Measurements from ENCODE around the gene PDE6C.
"Not testable (repeated sequence)": the region's sequence is repeated elsewhere in the genome, so short reads cannot be mapped to it uniquely, and the experiment has no call there.

The PDE6C gene

DNA sequence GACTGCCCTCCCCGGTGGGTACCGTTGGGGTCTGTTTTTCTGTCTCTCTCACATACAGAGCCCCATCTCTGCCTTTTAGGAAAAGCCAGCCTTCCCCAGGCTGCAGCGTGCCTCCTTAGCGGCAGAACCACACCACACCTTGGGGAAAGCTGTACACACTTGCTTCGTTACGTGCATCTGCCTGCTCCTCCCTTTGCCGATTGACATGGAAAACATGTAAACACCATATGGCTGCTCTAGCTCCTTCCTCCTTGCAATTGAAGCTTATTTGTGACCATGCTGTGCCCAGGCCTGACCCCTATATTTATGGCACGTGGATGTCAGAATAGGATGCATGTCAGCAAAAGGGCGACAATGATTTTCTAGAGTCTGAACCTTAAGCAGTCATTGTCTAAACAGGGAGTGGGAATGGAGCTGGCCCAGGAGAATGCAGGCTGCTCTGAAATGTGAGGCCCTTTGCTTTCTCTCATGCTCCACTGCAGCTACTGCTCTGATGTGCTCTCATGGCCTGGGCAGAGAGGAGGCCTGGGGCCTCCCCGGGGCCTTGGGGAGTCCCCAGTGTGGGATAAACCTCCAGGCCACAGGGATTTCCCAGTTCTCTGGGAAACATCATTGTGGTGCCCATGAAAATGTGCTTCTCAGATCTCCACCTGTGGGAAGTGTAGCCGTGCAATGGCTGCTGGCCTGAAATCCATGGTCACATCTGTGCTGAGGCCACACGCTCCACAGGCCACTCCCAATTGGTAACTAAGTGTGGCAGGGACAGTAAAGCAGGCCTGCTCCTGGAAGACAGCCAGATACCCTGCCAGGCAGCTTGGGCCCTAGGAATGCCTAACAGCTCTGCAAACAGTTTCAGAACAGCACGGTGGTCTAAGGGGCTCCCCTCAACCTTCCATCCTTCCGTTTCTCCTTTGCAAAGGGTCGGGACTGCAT lies 18.6 kb downstream of the PDE6C start:
- no peak for DNase-seq (ENCODE audit: low read depth in 2 of 2)

DNA sequence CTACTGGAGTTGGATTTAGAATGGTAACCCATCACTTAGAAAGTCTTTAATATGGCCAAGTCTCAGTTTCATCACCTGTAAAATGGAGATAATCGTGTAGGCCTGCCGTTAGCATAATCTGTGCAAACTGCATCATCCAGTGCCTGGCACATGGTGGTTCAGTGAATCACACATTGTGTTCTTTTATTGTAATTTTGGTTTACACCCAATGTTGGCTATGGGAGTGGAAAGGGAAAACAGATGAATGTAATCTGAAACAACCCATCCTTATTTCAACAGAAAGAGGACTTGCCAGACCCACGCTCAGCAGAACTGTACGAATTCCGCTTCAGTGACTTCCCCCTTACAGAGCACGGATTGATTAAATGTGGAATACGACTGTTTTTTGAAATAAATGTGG lies 27.5 kb downstream of the PDE6C start:
- no peak for DNase-seq (ENCODE audit: low read depth in 2 of 2)

DNA sequence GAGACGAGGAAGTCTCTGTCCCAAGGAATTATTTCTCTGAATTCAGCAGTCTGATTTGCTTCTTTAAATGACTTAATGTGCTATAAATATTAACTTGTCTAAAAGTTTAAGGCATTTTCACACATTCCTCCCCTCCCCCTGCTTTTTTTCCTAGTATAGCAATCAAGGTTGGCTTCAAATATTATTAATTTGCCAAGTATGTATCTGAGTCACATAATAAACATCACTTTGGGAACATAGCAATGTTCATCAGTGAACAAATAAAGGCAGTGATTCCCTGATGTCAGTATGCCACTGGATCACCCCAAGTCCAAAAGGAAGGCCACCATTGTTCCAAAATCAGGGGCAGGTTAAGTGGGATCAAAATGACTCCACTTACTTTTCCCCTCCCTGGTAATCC lies 40.5 kb downstream of the PDE6C start:
- no peak for DNase-seq (ENCODE audit: low read depth in 2 of 2)

DNA sequence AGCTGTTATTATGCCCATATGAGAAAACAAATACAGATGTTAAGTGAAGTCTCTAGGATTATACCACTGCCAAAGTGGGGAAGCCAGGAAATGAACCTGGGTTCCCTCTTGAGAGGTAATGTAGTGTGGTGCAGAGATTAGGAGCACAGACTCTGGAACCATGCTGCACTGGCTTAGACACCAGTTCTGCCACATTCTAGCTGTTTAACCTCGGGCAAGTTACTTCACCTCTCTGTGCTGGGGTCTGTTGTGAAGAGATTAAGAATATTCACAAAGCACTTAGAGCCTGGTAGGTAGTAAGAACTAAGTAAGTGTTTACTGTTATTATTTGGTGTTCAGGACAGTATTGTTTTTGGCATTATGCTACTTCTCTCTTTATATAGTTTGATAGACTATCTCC lies 41.9 kb downstream of the PDE6C start:
- DNase-seq (ENCODE audit: low read depth in 2 of 2): no peak

DNA sequence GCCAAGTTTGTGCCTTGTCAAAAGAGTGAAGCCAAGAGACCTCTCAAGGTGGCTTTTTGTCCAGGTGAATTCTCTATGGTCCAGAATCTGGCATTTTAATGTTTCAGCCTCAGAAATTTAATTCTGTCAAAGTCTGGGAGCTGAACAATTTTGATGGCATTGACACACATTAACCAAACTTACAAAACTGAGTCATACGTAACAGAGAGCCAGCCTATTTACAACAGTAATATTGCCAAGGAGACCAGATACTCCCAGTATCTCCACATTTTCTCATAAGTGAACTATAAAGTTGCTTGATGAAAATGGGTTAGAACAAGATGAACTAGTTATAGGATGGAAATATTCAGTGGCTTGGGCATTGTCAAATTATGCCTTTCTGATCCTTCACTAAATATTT lies 43.8 kb downstream of the PDE6C start:
- DNase-seq (ENCODE audit: low read depth in 2 of 2): no peak

DNA sequence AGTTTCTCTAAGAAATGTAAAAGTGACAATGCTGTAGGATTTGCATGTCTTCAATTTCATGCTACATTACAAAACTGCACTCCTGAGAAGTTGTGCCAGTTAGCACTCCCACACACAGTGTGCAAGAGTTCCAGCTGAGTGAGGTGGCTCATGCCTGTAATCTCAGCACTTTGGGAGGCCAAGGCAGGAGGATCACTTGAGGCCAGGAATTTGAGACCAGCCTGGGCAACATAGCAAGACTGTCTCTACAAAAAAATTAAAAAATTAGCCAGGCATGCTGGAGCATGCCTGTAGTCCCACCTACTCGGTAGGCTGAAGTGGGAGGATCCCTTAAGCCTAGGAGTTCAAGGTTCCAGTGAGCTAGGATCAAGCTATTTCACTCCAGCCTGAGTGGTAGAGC lies 45.4 kb downstream of the PDE6C start:
- no peak for DNase-seq (ENCODE audit: low read depth in 2 of 2)

DNA sequence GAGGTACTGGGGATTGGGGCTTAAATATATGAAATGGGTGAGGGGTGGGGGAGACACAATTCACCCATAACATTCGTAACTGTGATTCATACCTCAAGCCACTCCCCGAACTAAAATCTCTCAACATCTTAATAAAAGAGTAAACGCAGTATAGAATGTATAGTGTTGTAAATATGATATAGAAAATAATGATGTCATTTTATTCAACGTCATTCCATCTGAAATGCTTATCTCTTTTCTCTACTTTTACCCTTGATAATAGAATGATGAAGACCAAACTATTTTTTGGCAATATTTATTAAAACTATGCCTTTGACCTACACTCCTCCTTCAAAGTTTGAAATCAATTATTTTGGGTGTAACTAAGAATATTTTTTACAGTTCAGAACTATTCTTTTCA lies 53.7 kb downstream of the PDE6C start:
- no peak for DNase-seq (ENCODE audit: low read depth in 2 of 2)

DNA sequence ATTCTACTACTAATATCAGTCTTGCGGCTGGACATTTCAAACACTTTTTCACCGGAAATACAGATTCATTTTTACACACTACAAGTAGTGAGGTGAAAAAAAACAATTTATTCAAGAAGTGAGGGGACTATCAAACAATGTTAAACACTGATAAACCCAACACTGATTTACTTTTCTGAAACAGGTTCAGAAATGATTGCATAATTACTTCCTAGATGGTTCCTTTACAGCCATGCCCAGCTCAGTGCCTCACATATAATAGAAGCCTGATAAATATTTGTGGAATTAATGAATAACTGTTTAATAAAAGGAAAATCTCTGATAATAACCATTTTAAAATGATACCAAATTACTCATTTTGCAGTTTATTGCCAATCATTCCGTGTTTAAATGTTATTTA lies 55.5 kb downstream of the PDE6C start:
- no peak for DNase-seq (ENCODE audit: low read depth in 2 of 2)

DNA sequence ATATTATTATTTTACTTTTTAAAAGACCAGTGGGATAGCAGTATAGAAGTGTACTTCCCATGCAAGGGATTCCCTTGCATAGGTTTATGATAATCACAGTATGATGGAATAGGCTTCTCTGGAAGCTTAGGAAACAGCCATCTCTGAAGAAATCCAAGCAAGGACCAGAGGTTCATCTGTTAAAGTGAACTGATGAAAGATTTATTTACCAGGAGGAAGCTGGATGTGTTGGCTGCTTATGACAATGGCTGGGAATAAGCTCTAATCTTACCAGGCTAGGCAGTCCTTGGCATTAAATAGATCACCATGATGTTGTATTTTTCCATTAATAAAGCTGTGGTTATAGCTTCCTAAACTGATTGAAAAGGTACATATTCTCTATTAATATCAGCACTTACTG lies 58.0 kb downstream of the PDE6C start:
- no peak for DNase-seq (ENCODE audit: low read depth in 2 of 2)

DNA sequence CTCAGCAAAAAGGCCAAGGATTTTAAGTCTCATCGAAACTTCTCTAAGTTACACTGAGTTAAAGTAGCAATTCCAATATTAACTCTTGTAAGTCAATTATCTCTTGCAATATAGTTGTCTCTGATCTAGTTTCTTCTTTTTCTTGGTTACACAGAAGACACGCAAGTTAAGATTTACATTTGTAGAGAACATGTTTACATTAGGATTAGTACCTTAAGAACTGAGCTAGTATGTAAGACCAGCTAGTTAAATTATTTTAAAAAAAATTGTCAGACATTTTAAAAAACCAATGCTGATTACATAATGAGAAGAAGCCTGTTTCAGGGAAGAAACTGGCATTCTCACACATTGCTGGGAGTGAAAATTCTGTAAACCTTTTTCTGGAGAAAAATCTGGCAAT lies 58.7 kb downstream of the PDE6C start:
- DNase-seq (ENCODE audit: low read depth in 2 of 2): no peak

DNA sequence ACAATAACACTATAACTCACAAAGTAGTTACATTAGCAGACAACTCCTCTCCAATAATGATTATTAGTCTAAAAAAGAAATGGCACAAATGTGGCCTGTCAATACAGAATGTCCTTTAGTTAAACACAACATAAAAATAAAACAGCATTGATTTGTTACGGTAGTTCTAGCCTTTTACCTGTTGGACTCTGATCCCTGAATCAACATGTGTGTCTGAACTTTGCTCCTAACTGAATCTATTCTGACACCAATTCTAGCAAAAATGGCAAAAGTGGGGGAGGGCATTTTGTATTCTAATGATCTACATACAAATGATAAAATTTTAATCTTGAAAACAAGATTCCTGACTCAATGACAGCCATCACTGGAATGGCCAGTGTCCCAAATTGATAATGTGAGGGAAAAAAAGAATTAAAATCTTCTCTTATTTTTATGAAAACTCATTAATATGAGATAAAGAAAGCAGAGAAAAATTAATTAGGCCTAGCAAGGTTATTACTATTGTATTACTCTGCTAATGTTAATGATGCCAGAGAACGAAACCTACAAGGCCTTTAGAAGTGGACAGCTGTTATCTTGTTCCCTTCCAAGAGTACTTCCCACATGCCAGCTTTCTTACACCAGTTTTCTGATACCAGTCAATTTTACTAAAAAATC lies 59.8 kb downstream of the PDE6C start:
- no peak for DNase-seq (ENCODE audit: low read depth in 2 of 2)

DNA sequence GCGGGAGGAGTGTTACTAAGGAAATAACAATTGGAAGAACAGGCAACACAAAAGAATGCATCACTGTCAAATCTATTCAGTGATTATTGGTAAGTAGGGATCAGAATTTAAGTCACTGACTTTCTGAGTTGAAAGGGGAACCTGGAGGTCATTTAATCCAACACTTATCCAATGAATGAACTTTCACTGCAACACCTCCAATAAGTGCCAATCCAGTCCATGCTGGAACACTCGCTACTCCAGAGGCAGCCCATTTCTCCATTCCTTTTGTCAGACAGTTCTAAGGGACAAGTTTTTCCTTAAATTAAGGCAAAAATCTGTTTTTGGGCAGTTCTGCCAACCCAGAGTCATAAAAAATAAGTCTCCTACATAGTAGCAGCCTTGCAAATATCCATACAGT lies 60.6 kb downstream of the PDE6C start:
- DNase-seq (ENCODE audit: low read depth in 2 of 2): no peak

DNA sequence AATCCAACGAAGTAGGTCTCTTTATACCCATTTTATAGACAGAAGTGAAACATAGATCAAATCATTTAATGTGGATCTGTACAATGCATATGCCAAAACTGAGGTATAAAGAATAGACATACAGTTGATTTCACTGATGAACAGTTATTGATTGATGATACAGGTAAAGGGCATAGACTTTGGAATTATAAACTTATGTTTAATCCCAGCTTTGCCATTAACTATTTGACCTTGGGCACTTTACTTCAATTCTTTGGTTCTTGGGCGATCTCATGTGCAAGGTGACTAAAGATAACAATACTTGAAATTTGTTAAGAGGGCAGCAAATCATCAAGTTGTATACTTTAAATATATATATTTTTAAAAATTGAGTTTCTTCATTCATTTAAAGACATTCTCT lies 61.5 kb downstream of the PDE6C start:
- no peak for DNase-seq (ENCODE audit: low read depth in 2 of 2)

DNA sequence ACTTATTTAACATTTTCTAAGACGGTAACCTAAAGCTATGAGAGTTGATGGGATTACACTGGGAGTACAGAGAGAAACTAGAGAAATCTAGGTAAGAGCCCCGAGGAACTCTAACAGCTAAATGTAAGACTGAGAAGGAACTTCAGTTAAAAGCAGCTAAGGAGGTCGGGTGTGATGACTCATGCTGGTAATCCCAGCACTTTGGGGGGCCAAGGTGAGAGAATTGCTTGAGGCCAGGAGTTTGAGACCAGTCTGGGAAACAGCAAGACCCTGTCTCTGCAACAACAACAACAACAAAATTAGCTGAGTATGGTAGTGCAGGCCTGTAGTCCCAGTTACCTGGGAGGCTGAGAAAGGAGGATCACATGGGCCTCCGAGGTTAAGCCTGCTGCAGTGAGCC lies 66.0 kb downstream of the PDE6C start:
- no peak for DNase-seq (ENCODE audit: low read depth in 2 of 2)

DNA sequence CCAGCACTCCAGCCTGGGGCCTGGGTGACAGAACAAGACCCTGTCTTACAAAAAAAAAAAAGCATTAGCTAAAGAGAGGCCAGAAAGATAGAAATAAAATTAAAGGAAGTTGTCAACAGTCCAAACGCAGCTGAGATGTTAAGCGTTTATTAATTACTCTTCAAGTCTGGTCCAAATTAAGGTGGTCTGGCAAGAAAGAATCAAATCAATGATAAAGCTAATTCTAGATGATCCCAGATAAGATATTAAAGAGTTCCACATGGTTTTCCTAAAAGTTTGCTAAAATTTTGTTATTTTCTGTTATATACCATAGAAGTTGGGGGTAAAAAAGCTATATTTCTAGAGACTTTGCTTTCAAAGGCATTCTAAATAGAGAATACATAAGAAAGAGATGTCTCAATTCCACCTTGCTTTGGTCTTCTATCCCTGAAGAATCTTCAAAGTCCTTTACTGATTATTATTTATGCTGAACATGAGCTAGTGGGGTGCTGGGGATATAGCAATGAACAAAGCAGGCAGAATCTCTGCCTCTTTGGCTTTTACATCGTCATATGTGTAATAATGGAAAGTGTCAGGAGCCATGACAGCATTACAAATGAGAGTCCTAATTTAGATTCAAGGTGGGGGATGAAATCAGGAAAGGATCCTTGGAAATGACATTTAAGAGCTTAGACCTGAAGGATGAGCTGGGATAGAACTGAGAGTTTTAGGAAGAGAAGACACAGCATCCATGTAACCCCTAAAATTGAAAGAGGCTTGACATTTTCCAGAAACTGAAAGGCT lies 66.7 kb downstream of the PDE6C start:
- no peak for DNase-seq (ENCODE audit: low read depth in 2 of 2)

DNA sequence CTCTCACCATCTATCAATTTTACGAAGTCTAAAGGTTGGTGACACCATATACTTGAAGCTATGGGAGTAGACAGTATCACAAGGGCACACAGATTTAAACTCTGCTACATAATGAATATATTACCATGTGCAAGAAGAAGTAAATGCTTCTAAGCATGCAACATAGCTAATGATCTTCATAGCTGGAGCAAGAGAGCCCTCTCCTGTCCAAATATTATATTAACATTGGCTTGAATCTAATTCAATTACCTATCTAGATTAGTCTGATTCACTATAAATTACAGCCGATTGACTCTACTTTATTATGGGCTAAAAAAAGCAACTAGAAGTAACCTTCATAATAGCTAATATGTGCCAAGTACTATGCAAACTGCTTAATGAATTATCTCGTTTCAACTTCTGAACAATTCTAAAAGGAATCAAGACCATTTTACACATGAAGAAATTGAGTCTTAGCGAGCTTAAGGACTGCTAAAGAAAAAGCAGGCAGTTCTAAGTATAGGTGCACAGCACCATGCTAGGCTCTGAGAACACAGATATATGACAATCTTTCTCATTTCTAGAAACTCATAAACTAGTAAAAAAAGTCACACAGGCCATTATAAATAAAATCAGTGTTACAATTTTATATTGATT lies 68.2 kb downstream of the PDE6C start:
- DNase-seq (ENCODE audit: low read depth in 2 of 2): no peak

DNA sequence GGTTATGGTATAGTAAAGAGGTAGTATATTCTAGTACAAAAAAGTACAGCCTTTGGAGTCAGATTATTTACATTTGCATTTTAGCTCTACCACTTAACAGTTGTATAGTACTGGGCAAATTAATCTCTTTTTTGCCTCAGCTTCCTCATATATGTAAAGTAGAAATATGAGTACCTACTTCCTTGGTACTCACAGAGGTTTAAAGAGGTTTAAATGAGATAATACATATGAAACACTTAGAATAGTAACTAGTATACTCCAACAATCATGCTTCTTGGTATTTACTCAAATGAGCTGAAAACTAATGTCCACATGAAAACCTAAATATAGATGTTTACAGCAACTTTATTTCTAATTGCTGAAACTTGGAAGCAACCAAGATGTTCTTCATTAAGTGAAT lies 75.4 kb downstream of the PDE6C start:
- DNase-seq (ENCODE audit: low read depth in 2 of 2): no peak

DNA sequence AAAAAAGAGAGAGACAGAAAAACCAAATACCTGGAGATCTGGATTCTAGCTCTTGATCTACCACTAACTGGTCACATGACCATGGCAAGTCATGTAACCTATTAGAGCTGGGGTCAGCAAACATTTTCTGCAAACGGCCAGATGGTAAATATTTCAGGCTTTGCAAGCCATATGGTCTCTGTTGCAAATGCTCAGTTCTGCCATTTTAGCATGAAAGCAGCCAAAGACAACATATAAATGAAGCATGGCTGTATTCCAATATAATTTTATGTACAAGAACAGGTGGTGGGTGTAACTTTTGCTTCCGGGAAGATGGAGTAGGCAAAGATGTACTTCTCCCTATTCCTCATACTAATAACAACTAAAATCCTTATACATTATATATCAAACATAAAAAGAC lies 83.4 kb downstream of the PDE6C start:
- no peak for DNase-seq (ENCODE audit: low read depth in 2 of 2)

DNA sequence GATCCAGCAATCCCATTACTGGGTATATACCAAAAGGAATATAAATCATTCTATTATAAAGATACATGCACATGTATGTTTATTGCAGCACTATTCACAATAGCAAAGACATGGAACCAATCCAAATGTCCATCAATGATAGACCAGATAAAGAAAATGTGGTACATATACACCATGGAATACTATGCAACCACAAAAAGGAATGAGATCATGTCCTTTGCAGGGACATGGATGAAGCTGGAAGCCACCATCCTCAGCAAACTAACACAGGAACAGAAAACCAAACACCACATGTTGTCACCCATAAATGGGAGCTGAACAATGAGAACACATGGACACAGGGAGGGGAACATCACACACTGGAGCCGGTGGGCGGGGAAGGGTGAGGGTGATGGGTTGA lies 84.2 kb downstream of the PDE6C start:
- DNase-seq (ENCODE audit: low read depth in 2 of 2): not testable (repeated sequence)

DNA sequence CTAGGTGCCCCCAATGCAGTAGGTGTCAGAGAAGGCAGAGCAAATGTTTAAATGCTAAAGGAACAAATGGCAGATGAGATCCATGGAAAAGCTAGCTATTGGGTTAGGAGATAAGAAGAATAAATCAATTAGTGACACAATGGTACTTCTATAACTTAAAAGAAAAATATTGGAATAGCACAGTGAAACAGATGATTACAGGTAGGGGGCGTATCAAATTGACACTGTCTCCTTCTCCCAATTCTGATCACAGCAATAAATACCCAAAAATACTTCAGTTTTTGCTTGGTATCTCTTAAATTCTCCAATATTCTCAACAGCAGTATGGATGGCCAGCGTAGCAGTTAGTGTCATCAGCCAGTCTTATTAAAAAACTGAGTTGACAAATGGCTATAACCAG lies 84.9 kb downstream of the PDE6C start:
- no peak for DNase-seq (ENCODE audit: low read depth in 2 of 2)

DNA sequence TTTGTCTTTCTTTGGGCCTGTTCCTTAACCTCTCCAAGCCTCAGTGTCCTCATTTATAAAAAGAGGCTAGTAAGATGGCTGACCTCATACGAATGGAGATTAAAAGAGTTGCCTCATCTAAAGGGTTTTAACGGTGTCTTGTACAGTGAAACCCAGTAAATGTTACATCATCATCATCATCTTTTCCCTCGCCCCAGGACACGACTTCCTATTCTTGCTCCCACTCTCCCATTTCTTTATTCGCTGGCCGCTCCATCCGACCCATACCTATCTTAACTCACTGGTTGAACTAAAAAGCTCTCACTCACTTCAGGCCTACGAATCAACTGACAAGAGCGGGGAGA lies 89.5 kb downstream of the PDE6C start:
- DNase-seq (ENCODE audit: low read depth in 2 of 2): no peak

All from stimulated activated CD8-positive, alpha-beta memory T cell treated with anti-CD3 and anti-CD28 coated beads, Interleukin-15, amount 100 ng/mL, for 4 hours (primary cell).